H1 (cell line): ENCODE results near the gene CTSW. TPM values are rescaled to one million over a fixed set of nuclear protein-coding genes. Genes with fewer than 3 reads are reported as not detected.

Source experiments
- CTCF ChIA-PET: fragments of 300-600 bp; sonication (Branson Sonifier 250); formaldehyde crosslinking; loops from one replicate; lab custom pipeline; 2021; ENCODE audit not compliant: partially characterized antibody; lab: Charles Lee
- POLR2A ChIA-PET: fragments of 300-600 bp; sonication (Branson Sonifier 250); formaldehyde crosslinking; loops from one replicate; lab custom pipeline; 2021; ENCODE audit warnings: inconsistent platforms; ENCODE audit not compliant: partially characterized antibody; lab: Charles Lee
- DNase-seq, 2 experiments: peaks; one replicate each; pipeline versions ENCODE4 v3.0.0 to v3.0.0-alpha.2; 2010 to 2022; ENCODE audit warnings: low spot score in 2 of 2, low read depth in 1 of 2, mixed read lengths in 1 of 2
- FAIRE-seq: peaks from 2 replicates; lab custom pipeline; 2011; peaks lifted over from hg19 to GRCh38; lab: Jason Lieb, UNC
- H2AFZ ChIP-seq: 2 replicates; pipeline ENCODE4 v1.8.1; 2012; ENCODE audit warnings: low read length, inconsistent platforms
- H2AK5ac ChIP-seq: 2 replicates; pipeline ENCODE4 v1.6.1; 2013; ENCODE audit warnings: low read depth, low read length
- H2BK120ac ChIP-seq: replicated peaks from 2 replicates; pipeline ENCODE3; 2013; ENCODE audit warnings: low read depth, low read length, inconsistent platforms
- H2BK12ac ChIP-seq: 2 replicates; pipeline ENCODE4 v1.6.1; 2013; ENCODE audit warnings: low read depth, low read length
- H2BK15ac ChIP-seq: 2 replicates; pipeline ENCODE4 v1.6.1; 2013; ENCODE audit warnings: low read length
- H2BK20ac ChIP-seq: 2 replicates; pipeline ENCODE4 v1.6.1; 2013; ENCODE audit warnings: low read length
- H2BK5ac ChIP-seq: 2 replicates; pipeline ENCODE4 v1.6.1; 2013; ENCODE audit warnings: low read depth, low read length
- H3K14ac ChIP-seq: 2 replicates; pipeline ENCODE4 v1.6.1; 2013; ENCODE audit warnings: inconsistent platforms; ENCODE audit not compliant: insufficient read length
- H3K18ac ChIP-seq: 2 replicates; pipeline ENCODE4 v1.6.1; 2013; ENCODE audit warnings: low read length; ENCODE audit errors: extremely low read depth
- H3K23ac ChIP-seq: 2 replicates; pipeline ENCODE4 v1.6.1; 2013; ENCODE audit warnings: inconsistent platforms; ENCODE audit not compliant: insufficient read length
- H3K23me2 ChIP-seq: 2 replicates; pipeline ENCODE4 v1.6.1; 2013; ENCODE audit warnings: low read depth, low read length
- H3K27ac ChIP-seq: 2 replicates; pipeline ENCODE4 v1.6.1; 2011; ENCODE audit warnings: low read depth, low read length, inconsistent platforms
- H3K27me3 ChIP-seq, 4 experiments: replicated peaks in 1 of 4; 1 replicate in 1 of 4; 2 replicates in 3 of 4; pipeline versions ENCODE4 v1.6.1 to v1.8.1; 2011 to 2013; ENCODE audit warnings: low read length in 3 of 4, mild to moderate bottlenecking in 3 of 4, inconsistent platforms in 2 of 4, mixed read lengths in 2 of 4, moderate library complexity in 1 of 4; ENCODE audit not compliant: control insufficient read depth in 3 of 4, insufficient read depth in 3 of 4; ENCODE audit errors: extremely low read depth in 1 of 4
- H3K36me3 ChIP-seq, 4 experiments: 2 replicates each; pipeline versions ENCODE4 v1.6.1 to v1.8.1; 2011 to 2013; ENCODE audit warnings: mild to moderate bottlenecking in 4 of 4, low read length in 3 of 4, moderate library complexity in 2 of 4, control low read depth in 1 of 4, inconsistent platforms in 1 of 4; ENCODE audit not compliant: insufficient read depth in 4 of 4, control insufficient read depth in 2 of 4
- H3K4ac ChIP-seq: replicated peaks from 2 replicates; pipeline ENCODE3; 2013; ENCODE audit warnings: low read length, low read depth, mixed read lengths, inconsistent platforms; ENCODE audit not compliant: insufficient read length
- H3K4me1 ChIP-seq, 4 experiments: replicated peaks in 1 of 4; 1 replicate in 1 of 4; 2 replicates in 3 of 4; pipeline versions ENCODE4 v1.6.1 to v1.8.1; 2011 to 2013; ENCODE audit warnings: low read length in 3 of 4, inconsistent platforms in 2 of 4, mixed read lengths in 1 of 4; ENCODE audit not compliant: insufficient read depth in 4 of 4, control insufficient read depth in 3 of 4
- H3K4me2 ChIP-seq, 2 experiments: 2 replicates each; pipeline versions ENCODE4 v1.6.1 to v1.8.1; 2011 to 2013; ENCODE audit warnings: low read depth in 2 of 2, low read length in 2 of 2, control low read depth in 1 of 2, inconsistent platforms in 1 of 2, mild to moderate bottlenecking in 1 of 2; ENCODE audit not compliant: insufficient read depth in 1 of 2
- H3K4me3 ChIP-seq, 4 experiments: fragments of 200-600, 300-600 bp in 1 of 4; sonication (generic), shearing (Covaris generic), sonication (Bioruptor Twin) in 1 of 4; 2 replicates each; pipeline versions ENCODE4 v1.5.1 to v1.8.1; 2011 to 2016; ENCODE audit warnings: low read length in 4 of 4, low read depth in 3 of 4, control low read depth in 2 of 4, inconsistent platforms in 2 of 4, mild to moderate bottlenecking in 2 of 4, mixed read lengths in 1 of 4, moderate library complexity in 1 of 4; ENCODE audit not compliant: insufficient read depth in 2 of 4; ENCODE audit errors: extremely low read depth in 1 of 4
- H3K56ac ChIP-seq: replicated peaks from 2 replicates; pipeline ENCODE3; 2013; ENCODE audit warnings: low read depth, mild to moderate bottlenecking, mixed read lengths, low read length, inconsistent platforms; ENCODE audit not compliant: insufficient read length
- H3K79me1 ChIP-seq: 2 replicates; pipeline ENCODE4 v1.6.1; 2013; ENCODE audit warnings: low read depth, low read length, control low read depth
- H3K79me2 ChIP-seq, 2 experiments: 2 replicates each; pipeline versions ENCODE4 v1.6.1 to v1.8.1; 2012 to 2013; ENCODE audit warnings: low read length in 2 of 2, mild to moderate bottlenecking in 2 of 2, inconsistent platforms in 1 of 2; ENCODE audit not compliant: insufficient read depth in 2 of 2, control insufficient read depth in 1 of 2
- H3K9ac ChIP-seq, 4 experiments: replicated peaks in 1 of 4; 1 replicate in 1 of 4; 2 replicates in 3 of 4; pipeline versions ENCODE4 v1.6.1 to v1.8.1; 2011 to 2013; ENCODE audit warnings: low read depth in 3 of 4, low read length in 3 of 4, control low read depth in 2 of 4, mild to moderate bottlenecking in 2 of 4, moderate library complexity in 2 of 4, inconsistent platforms in 1 of 4; ENCODE audit errors: extremely low read depth in 1 of 4
- H3K9me3 ChIP-seq, 2 experiments: 2 replicates each; pipeline versions ENCODE4 v1.6.1 to v1.8.1; 2012 to 2013; ENCODE audit warnings: mild to moderate bottlenecking in 2 of 2, moderate library complexity in 2 of 2, control low read depth in 1 of 2, inconsistent platforms in 1 of 2, low read depth in 1 of 2, low read length in 1 of 2, mixed read lengths in 1 of 2; ENCODE audit not compliant: insufficient read depth in 2 of 2
- H4K20me1 ChIP-seq, 2 experiments: replicated peaks in 1 of 2; 2 replicates each; pipeline versions ENCODE3 to v1.8.1; 2011 to 2013; ENCODE audit warnings: inconsistent platforms in 2 of 2, low read length in 2 of 2, mild to moderate bottlenecking in 1 of 2; ENCODE audit not compliant: insufficient read depth in 2 of 2, control insufficient read depth in 1 of 2
- H4K5ac ChIP-seq: 2 replicates; pipeline ENCODE4 v1.6.1; 2013; ENCODE audit warnings: low read length, low read depth, mixed read lengths, inconsistent platforms; ENCODE audit not compliant: insufficient read length
- H4K8ac ChIP-seq: 2 replicates; pipeline ENCODE4 v1.8.0; 2013; ENCODE audit warnings: mild to moderate bottlenecking, moderate library complexity, low read length, inconsistent platforms; ENCODE audit not compliant: insufficient read depth; ENCODE audit errors: extremely low read depth
- H4K91ac ChIP-seq: replicated peaks from 2 replicates; pipeline ENCODE3; 2013; ENCODE audit warnings: low read length, mixed read lengths, inconsistent platforms; ENCODE audit not compliant: insufficient read length
- ASH2L ChIP-seq: fragments of 200-600, 300-600 bp; sonication (generic); IDR thresholded peaks from one replicate; pipeline ENCODE4 v1.7.1; 2017; ENCODE audit warnings: low read length
- JUN ChIP-seq: IDR thresholded peaks from 2 replicates; pipeline ENCODE4 v1.6.1; 2011; ENCODE audit warnings: low read depth, mild to moderate bottlenecking, improper control_type of control experiment, low read length
- JUND ChIP-seq: IDR thresholded peaks from 2 replicates; pipeline ENCODE4 v1.6.1; 2011; ENCODE audit warnings: mild to moderate bottlenecking, improper control_type of control experiment, low read length
- SRF ChIP-seq: IDR thresholded peaks from 2 replicates; pipeline ENCODE4 v1.6.1; 2011; ENCODE audit warnings: mild to moderate bottlenecking, low read depth, low read length, moderate library complexity
- TEAD4 ChIP-seq: IDR thresholded peaks from 2 replicates; pipeline ENCODE4 v1.6.1; 2012; ENCODE audit warnings: low read depth, low read length, inconsistent platforms, mixed read lengths
- WGBS, 2 experiments: shearing (Covaris generic) in 1 of 2; methylation state at CpG; one replicate each; pipeline versions ENCODE4 v1.1.6 to v1.1.7; 2013 to 2015; ENCODE audit warnings: low lambda C conversion rate in 2 of 2, mixed read lengths in 2 of 2, inconsistent platforms in 1 of 2, low coverage in 1 of 2, missing lambda C conversion rate in 1 of 2; ENCODE audit not compliant: insufficient replicate concordance in 2 of 2, insufficient coverage in 1 of 2, insufficient read length in 1 of 2; ENCODE audit errors: extremely low coverage in 1 of 2, missing lambda C conversion rate in 1 of 2; 5-methylcytosine and 5-hydroxymethylcytosine counted together
- polyA plus RNA-seq, 7 experiments: library from polyadenylated mRNA; depleted of rRNA in 3 of 7; stranded (reverse) in 5 of 7; unstranded in 2 of 7; fragments of >200 nt in 5 of 7; fragments of 200-250 nt in 2 of 7; gene quantifications; 1 replicate in 5 of 7; 2 replicates in 1 of 7; 4 replicates in 1 of 7; pipeline versions ENCODE4 v1.2.1 to v1.2.3, GENCODE V29; 2011 to 2013; ENCODE audit warnings: missing spikeins in 2 of 7, mixed read lengths in 2 of 7
- total RNA-seq: library from RNA; stranded (reverse); fragmentation: NEBNext Ultra II Directional; extraction: Animal tissue kit (Norgen Biotek cat#: 25700); gene quantifications from 2 replicates; pipeline ENCODE4 v1.2.1, GENCODE V29; 2021

CTSW gene
- total and polyA plus RNA-seq, 2 of the 8 experiments (the other 6 are each of a cell fraction or from before 2014, with no cell fraction given), result not detected

GRCh38 chr11:65903068-65903481 lies 23.4 kb downstream of the CTSW start:
- WGBS, 2 experiments, result 11% methylated on average over 5 of the region's 5 CpGs; no CpG with 5 or more reads in 1 of the 2 experiments
- Histone ChIP-seq H2BK15ac (peak overlapping the region; percentile 1; the same call in 1 of the 2 replicates), H4K91ac (peak overlapping the region; percentile 15), H3K9me3 (no peaks in the 10 kb centered on the region), H3K27me3 (peaks cover 15 to 42% (median 36%) of the 10 kb centered on the region in 4 experiments), H2AFZ (no peak overlapping the region), H3K56ac (no peak overlapping the region), H3K9ac (no peak overlapping the region), H3K14ac (no peak overlapping the region), H3K36me3 (no peaks in the 10 kb centered on the region), H2BK12ac (no peak overlapping the region), H2AK5ac (no peak overlapping the region)
- FAIRE-seq, result no peak
- TF ChIP-seq ASH2L, result no peak
- TF ChIP-seq JUN, result 0 out of 2 replicates have a peak, but pooled peaks have one; percentile 42
- no peak for TF ChIP-seq SRF
- peak; percentile 78 for TF ChIP-seq TEAD4
- peak; percentile 44; the same call in 1 of the 2 replicates for TF ChIP-seq JUND
- TF ChIP-seq, all 59 proteins: peak for 3
- Histone ChIP-seq H3K27ac (no peak overlapping the region), H2BK120ac (no peak overlapping the region), H4K8ac (no peak overlapping the region), H3K23ac (no peak overlapping the region), H3K79me1 (no peaks in the 10 kb centered on the region), H2BK20ac (no peak overlapping the region), H4K5ac (no peak overlapping the region), H3K23me2 (peaks cover 9% of the 10 kb centered on the region; the same call in 1 of the 2 replicates), H4K20me1 (peaks cover 0 to 4% of the 10 kb centered on the region in 2 experiments), H3K4me2 (no peak overlapping the region), H3K79me2 (no peaks in the 10 kb centered on the region), H3K4me3 (no peak overlapping the region), H3K18ac (no peak overlapping the region), H3K4ac (no peak overlapping the region), H2BK5ac (no peak overlapping the region), H3K4me1 (peaks cover 3 to 11% (median 8%) of the 10 kb centered on the region in 4 experiments; a peak in 6 of 7 replicates)
- DNase-seq, result no peak
- CTCF ChIA-PET, result interaction anchor here (0.8 to 9.7 kb wide), 4 partner anchors 12 to 85 kb away, joined by 3 to 150 read pairs (median 5); partner anchors contain the start of genes CCDC85B and FIBP
- POLR2A ChIA-PET, result interaction anchor here (1.0 to 2.6 kb wide), 4 partner anchors 9 to 16 kb away, joined by 3 to 11 read pairs (median 6); partner anchors contain the start of gene CCDC85B
